CD4-positive, CD25-positive, alpha-beta regulatory T cell (primary cell): Measurements from ENCODE around the gene TPRX1. TPM values are rescaled to one million over a fixed set of nuclear protein-coding genes. Genes with fewer than 3 reads are reported as not detected.
"Not testable (repeated sequence)": the region's sequence is repeated elsewhere in the genome, so short reads cannot be mapped to it uniquely, and the experiment has no call there.

Source experiments
- ATAC-seq, 2 donors: fragments of 150-1000 bp; cut with Tn5 transposase; one replicate each; pipeline ENCODE4 v1.10.0; 2021; ENCODE audit warnings: low read depth in 2 of 2, moderate number of reproducible peaks in 2 of 2, moderate library complexity in 1 of 2
- DNase-seq, 3 donors: peaks; one replicate each; pipeline versions ENCODE4 v3.0.0 to v3.0.0-alpha.2; 2012 to 2022; ENCODE audit warnings: mixed read lengths in 1 of 3
- H3K27ac ChIP-seq: one replicate; pipeline ENCODE4 v1.7.0; 2013; ENCODE audit warnings: mild to moderate bottlenecking, low read length; ENCODE audit not compliant: insufficient read depth, poor library complexity, severe bottlenecking
- H3K27me3 ChIP-seq: one replicate; pipeline ENCODE4 v1.7.0; 2013; ENCODE audit warnings: low read length; ENCODE audit not compliant: control insufficient read depth, insufficient read depth
- H3K36me3 ChIP-seq: one replicate; pipeline ENCODE4 v1.7.0; 2013; ENCODE audit warnings: mild to moderate bottlenecking, low read length, moderate library complexity; ENCODE audit not compliant: control insufficient read depth, insufficient read depth
- H3K4me1 ChIP-seq: 2 replicates; pipeline ENCODE4 v1.7.0; 2013; ENCODE audit warnings: mild to moderate bottlenecking, low read length; ENCODE audit not compliant: insufficient read depth, control insufficient read depth, poor library complexity, severe bottlenecking
- H3K4me3 ChIP-seq: one replicate; pipeline ENCODE4 v1.7.0; 2013; ENCODE audit warnings: low read depth, mild to moderate bottlenecking, low read length, moderate library complexity
- H3K9me3 ChIP-seq, 2 experiments: 1 replicate in 1 of 2; 2 replicates in 1 of 2; pipeline ENCODE4 v1.7.0; 2013; ENCODE audit warnings: low read length in 2 of 2, mild to moderate bottlenecking in 1 of 2, moderate library complexity in 1 of 2; ENCODE audit not compliant: control insufficient read depth in 2 of 2
- H3K27ac Mint-ChIP-seq, 3 donors: one replicate each; pipeline ENCODE4 v1.8.0; 2020 to 2022; ENCODE audit warnings: mild to moderate bottlenecking in 3 of 3, mixed read lengths in 3 of 3, moderate library complexity in 2 of 3
- H3K27me3 Mint-ChIP-seq: one replicate; pipeline ENCODE4 v1.8.0; 2022; ENCODE audit warnings: mild to moderate bottlenecking, mixed read lengths
- H3K36me3 Mint-ChIP-seq: one replicate; pipeline ENCODE4 v1.8.0; 2020; ENCODE audit warnings: mixed read lengths
- H3K4me1 Mint-ChIP-seq, 4 donors: one replicate each; pipeline ENCODE4 v1.8.0; 2020 to 2022; ENCODE audit warnings: mixed read lengths in 4 of 4, mild to moderate bottlenecking in 1 of 4
- H3K4me3 Mint-ChIP-seq, 4 donors: one replicate each; pipeline ENCODE4 v1.8.0; 2020 to 2022; ENCODE audit warnings: mild to moderate bottlenecking in 4 of 4, mixed read lengths in 4 of 4, moderate library complexity in 3 of 4
- H3K9me3 Mint-ChIP-seq, 7 donors: one replicate each; pipeline ENCODE4 v1.8.0; 2020 to 2022; ENCODE audit warnings: mixed read lengths in 7 of 7, mild to moderate bottlenecking in 3 of 7, moderate library complexity in 2 of 7
- polyA plus RNA-seq, 4 donors: library from polyadenylated mRNA; unstranded; fragments of 300-500 nt; fragmentation: Illumina TruSeq; gene quantifications; one replicate each; pipeline ENCODE4 v1.2.3, GENCODE V29; 2021
- total RNA-seq: library from RNA; stranded (reverse); gene quantifications from one replicate; pipeline ENCODE4 v1.2.3, GENCODE V29; 2022

The TPRX1 gene
- total RNA-seq: not detected
- polyA plus RNA-seq: not detected

DNA sequence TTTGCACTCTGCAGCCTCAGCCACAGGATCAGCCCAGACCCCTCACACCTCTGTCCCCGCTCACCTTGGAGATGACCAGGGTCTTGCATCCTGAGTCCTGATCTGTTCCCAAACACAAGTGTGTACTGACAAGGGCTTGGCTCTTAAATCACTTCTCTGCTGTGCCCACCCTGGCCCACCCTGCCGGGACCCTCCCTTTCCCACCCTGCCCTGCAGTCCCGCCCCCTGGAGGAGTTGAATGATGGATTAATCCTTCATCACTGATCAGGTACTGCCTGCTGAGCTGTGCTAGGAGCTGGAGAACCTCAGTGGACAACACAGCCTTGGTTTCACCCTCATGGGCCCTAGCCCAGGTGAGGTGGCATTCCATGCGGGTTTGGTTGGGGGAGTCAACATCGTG, at the start of gene TPRX1:
Gene TPRX1 (minus strand): TSS at position 101 of the 400 bp plus-strand sequence. CDS start 12 bp downstream, at position 89.
- H3K4me3 Mint-ChIP-seq: not testable (repeated sequence)

GRCh38 chr19:47853003-47853402, 48.7 kb upstream of the TPRX1 start:
- Histone ChIP-seq H3K4me1 (no peaks in the 10 kb centered on the region), H3K27me3 (peaks cover 1% of the 10 kb centered on the region), H3K9me3 (no peaks in the 10 kb centered on the region), H3K27ac (no peak overlapping the region), H3K4me3 (no peak overlapping the region), H3K36me3 (no peaks in the 10 kb centered on the region)
- Mint-ChIP-seq H3K27ac (no peak overlapping the region), H3K4me3 (no peak overlapping the region), H3K9me3 (peaks cover 0 to 4% (median 0%) of the 10 kb centered on the region in 7 donors), H3K27me3 (peaks cover 50% of the 10 kb centered on the region), H3K36me3 (no peaks in the 10 kb centered on the region), H3K4me1 (peaks cover 0 to 25% (median 6%) of the 10 kb centered on the region in 4 donors)
- ATAC-seq (no peak), DNase-seq (no peak)

More for the DNA sequence above, at the start of gene TPRX1:
- H3K36me3 Mint-ChIP-seq, H3K27me3 ChIP-seq, H3K27me3 Mint-ChIP-seq, H3K27ac ChIP-seq, DNase-seq, H3K27ac Mint-ChIP-seq, H3K9me3 ChIP-seq, ATAC-seq, H3K4me1 ChIP-seq, H3K9me3 Mint-ChIP-seq, H3K4me3 ChIP-seq, H3K4me1 Mint-ChIP-seq, H3K36me3 ChIP-seq: not testable (repeated sequence)

GRCh38 chr19:47848823-47849473, 44.6 kb upstream of the TPRX1 start:
- H3K36me3 ChIP-seq: no peaks in the 10 kb centered on the region
- ATAC-seq: no peak
- no peaks in the 10 kb centered on the region for H3K36me3 Mint-ChIP-seq
- peak in 1 of 3 donors; percentile 40 for DNase-seq
- H3K27ac Mint-ChIP-seq: no peak overlapping the region
- peaks cover 0 to 19% (median 4%) of the 10 kb centered on the region in 4 donors for H3K4me1 Mint-ChIP-seq
- H3K4me3 Mint-ChIP-seq: peak overlapping the region in 2 of 4 donors; percentile 2 to 55
- H3K27me3 Mint-ChIP-seq: peaks cover 59% of the 10 kb centered on the region
- H3K4me3 ChIP-seq: no peak overlapping the region
- H3K9me3 ChIP-seq: no peaks in the 10 kb centered on the region
- peaks cover 1% of the 10 kb centered on the region for H3K27me3 ChIP-seq
- H3K27ac ChIP-seq: no peak overlapping the region
- peaks cover 0 to 4% (median 0%) of the 10 kb centered on the region in 7 donors for H3K9me3 Mint-ChIP-seq
- no peaks in the 10 kb centered on the region for H3K4me1 ChIP-seq

DNA sequence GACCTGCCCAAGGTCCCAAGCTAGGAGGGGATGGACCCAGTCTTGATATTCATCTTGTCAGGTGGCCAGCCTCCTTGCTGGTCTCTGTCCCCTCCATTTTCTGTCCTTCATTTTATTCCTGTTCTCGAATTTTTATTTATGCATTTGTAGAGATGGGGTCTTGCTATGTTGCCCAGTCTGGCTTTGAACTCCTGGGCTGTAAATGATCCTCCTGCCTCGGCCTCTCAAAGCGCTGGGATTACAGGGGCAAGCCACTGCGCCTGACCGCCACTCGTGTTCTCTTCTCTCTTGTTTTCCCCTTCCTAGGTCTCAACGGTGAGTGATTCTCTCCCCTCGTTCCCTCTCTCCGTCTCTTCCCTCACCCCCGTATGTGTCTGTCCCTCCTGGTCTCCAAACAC, 44.1 kb upstream of the TPRX1 start:
- H3K27me3 ChIP-seq: no peaks in the 10 kb centered on the region
- no peaks in the 10 kb centered on the region for H3K4me1 ChIP-seq
- Mint-ChIP-seq H3K36me3 (no peaks in the 10 kb centered on the region), H3K4me3 (no peak overlapping the region), H3K9me3 (peaks cover 0 to 3% (median 0%) of the 10 kb centered on the region in 7 donors), H3K4me1 (peaks cover 0 to 17% (median 4%) of the 10 kb centered on the region in 4 donors), H3K27ac (no peak overlapping the region), H3K27me3 (peaks cover 61% of the 10 kb centered on the region)
- no peak overlapping the region for H3K4me3 ChIP-seq
- H3K27ac ChIP-seq: no peak overlapping the region
- ATAC-seq (no peak), DNase-seq (no peak)
- no peaks in the 10 kb centered on the region for H3K36me3 ChIP-seq
- H3K9me3 ChIP-seq: no peaks in the 10 kb centered on the region

- no peak overlapping the region for H3K27ac ChIP-seq
- Mint-ChIP-seq H3K27me3 (peaks cover 21% of the 10 kb centered on the region), H3K4me3 (no peak overlapping the region), H3K9me3 (no peaks in the 10 kb centered on the region), H3K36me3 (no peaks in the 10 kb centered on the region), H3K4me1 (peaks cover 0 to 2% (median 0%) of the 10 kb centered on the region in 4 donors), H3K27ac (no peak overlapping the region)
- H3K4me3 ChIP-seq: no peak overlapping the region
- DNase-seq (no peak), ATAC-seq (no peak)
- no peaks in the 10 kb centered on the region for H3K4me1 ChIP-seq
- H3K36me3 ChIP-seq: no peaks in the 10 kb centered on the region
- H3K27me3 ChIP-seq: no peaks in the 10 kb centered on the region
- H3K9me3 ChIP-seq: no peaks in the 10 kb centered on the region
These were observed 38.6 kb upstream of the TPRX1 start for GRCh38 chr19:47842941-47843340.

DNA sequence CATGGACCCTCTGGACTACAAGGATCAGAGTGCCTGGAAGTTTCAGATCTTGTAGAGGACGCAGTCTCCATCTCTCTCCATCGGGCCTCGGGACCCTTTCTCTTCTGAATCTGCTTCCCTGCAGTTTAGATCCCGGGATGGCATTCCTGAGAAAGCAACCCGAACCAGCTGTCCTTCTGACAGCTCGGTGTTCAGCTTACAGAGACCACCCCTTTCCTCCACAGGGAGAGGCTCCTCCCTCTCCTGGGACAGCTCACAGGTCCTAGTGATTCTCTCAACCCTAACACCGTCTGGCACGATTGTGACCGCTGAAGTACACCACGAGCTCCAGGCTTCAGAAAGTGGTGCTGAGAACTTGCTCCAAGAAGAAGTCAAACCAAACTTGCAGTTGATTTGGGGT, 35.6 kb upstream of the TPRX1 start:
- Mint-ChIP-seq H3K9me3 (no peaks in the 10 kb centered on the region), H3K4me3 (no peak overlapping the region), H3K4me1 (peaks cover 0 to 2% (median 0%) of the 10 kb centered on the region in 4 donors)

DNA sequence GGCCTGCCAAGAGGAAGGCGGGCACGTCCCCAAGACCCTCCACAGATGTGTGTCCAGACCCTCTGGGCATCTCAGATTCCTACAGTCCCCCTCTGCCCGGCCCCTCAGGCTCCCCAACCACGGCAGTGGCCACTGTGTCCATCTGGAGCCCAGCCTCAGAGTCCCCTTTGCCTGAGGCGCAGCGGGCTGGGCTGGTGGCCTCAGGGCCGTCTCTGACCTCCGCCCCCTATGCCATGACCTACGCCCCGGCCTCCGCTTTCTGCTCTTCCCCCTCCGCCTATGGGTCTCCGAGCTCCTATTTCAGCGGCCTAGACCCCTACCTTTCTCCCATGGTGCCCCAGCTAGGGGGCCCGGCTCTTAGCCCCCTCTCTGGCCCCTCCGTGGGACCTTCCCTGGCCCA, 35.1 kb upstream of the TPRX1 start:
- Mint-ChIP-seq H3K4me1 (peaks cover 0 to 2% (median 0%) of the 10 kb centered on the region in 4 donors), H3K36me3 (no peaks in the 10 kb centered on the region), H3K4me3 (no peak overlapping the region), H3K27ac (no peak overlapping the region), H3K27me3 (peaks cover 10% of the 10 kb centered on the region), H3K9me3 (no peaks in the 10 kb centered on the region)
- H3K4me1 ChIP-seq: no peaks in the 10 kb centered on the region
- H3K36me3 ChIP-seq: no peaks in the 10 kb centered on the region
- DNase-seq (no peak), ATAC-seq (no peak)
- H3K9me3 ChIP-seq: no peaks in the 10 kb centered on the region
- no peaks in the 10 kb centered on the region for H3K27me3 ChIP-seq
- H3K27ac ChIP-seq: no peak overlapping the region
- no peak overlapping the region for H3K4me3 ChIP-seq

More for the DNA sequence above, 35.6 kb upstream of the TPRX1 start:
- H3K4me1 ChIP-seq: no peaks in the 10 kb centered on the region
- H3K36me3 ChIP-seq: no peaks in the 10 kb centered on the region
- H3K27me3 Mint-ChIP-seq: peaks cover 10% of the 10 kb centered on the region
- no peaks in the 10 kb centered on the region for H3K9me3 ChIP-seq
- ATAC-seq: no peak
- no peak overlapping the region for H3K27ac ChIP-seq
- no peak for DNase-seq
- H3K4me3 ChIP-seq: no peak overlapping the region
- no peaks in the 10 kb centered on the region for H3K36me3 Mint-ChIP-seq
- no peak overlapping the region for H3K27ac Mint-ChIP-seq
- H3K27me3 ChIP-seq: no peaks in the 10 kb centered on the region

DNA sequence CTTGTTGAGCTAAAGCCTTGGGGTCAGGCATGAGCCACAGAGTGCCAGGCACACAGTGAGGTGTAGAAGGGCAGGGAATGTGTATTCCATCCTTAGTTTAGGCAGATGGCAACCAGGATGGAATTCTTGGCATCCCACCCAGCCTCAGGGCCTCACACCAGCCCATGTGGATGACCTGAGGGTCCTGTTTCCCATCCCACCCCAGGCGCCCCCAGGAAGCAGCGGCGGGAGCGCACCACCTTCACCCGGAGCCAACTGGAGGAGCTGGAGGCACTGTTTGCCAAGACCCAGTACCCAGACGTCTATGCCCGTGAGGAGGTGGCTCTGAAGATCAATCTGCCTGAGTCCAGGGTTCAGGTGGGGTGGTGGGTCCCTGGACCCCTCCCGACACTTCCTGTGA, 31.7 kb upstream of the TPRX1 start:
- no peak overlapping the region for H3K4me3 Mint-ChIP-seq
- H3K9me3 Mint-ChIP-seq: no peaks in the 10 kb centered on the region
- Histone ChIP-seq H3K9me3 (no peaks in the 10 kb centered on the region), H3K27ac (no peak overlapping the region), H3K4me1 (no peaks in the 10 kb centered on the region), H3K27me3 (no peaks in the 10 kb centered on the region), H3K36me3 (no peaks in the 10 kb centered on the region), H3K4me3 (no peak overlapping the region)
- H3K27me3 Mint-ChIP-seq: no peaks in the 10 kb centered on the region
- no peaks in the 10 kb centered on the region for H3K36me3 Mint-ChIP-seq
- DNase-seq (no peak), ATAC-seq (no peak)
- no peaks in the 10 kb centered on the region for H3K4me1 Mint-ChIP-seq
- H3K27ac Mint-ChIP-seq: no peak overlapping the region
